Stimulated activated CD8-positive, alpha-beta memory T cell treated with anti-CD3 and anti-CD28 coated beads, Interleukin-15, amount 100 ng/mL, for 1 hour (primary cell): Measurements from ENCODE around the gene IGFBP4.
"Not testable (repeated sequence)": the region's sequence is repeated elsewhere in the genome, so short reads cannot be mapped to it uniquely, and the experiment has no call there.

Experiments used
- DNase-seq: peaks from one replicate; pipeline ENCODE4 v3.0.0-alpha.2; 2020; ENCODE audit warnings: low read depth

IGFBP4 gene

GRCh38 chr17:40443196-40443987 is at the start of gene IGFBP4:
Gene IGFBP4 (plus strand): TSS chr17:40443450. CDS start chr17:40443736, 286 bp downstream.
- peak; percentile 27 for DNase-seq

DNA sequence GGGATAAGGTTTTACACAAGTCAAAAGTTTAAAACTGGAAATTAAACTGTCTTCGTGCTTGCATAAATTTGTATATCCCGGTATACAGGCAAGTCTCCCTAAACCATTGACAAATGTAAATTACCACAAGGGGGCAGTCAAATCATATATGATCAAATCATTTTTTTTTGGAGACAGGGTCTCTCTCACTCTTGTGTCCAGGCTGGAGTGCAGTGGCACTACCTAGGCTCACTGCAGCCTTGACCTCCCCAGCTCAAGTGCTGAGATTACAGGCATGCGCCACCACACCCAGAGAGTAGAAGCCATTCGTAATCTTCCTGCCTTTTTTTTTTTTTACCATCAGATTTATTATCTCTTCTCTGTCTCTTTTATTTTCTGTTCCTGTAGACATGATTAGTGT is 44.1 kb upstream of the IGFBP4 start:
- no peak for DNase-seq

GRCh38 chr17:40402668-40403067 is 40.6 kb upstream of the IGFBP4 start:
- no peak for DNase-seq

DNA sequence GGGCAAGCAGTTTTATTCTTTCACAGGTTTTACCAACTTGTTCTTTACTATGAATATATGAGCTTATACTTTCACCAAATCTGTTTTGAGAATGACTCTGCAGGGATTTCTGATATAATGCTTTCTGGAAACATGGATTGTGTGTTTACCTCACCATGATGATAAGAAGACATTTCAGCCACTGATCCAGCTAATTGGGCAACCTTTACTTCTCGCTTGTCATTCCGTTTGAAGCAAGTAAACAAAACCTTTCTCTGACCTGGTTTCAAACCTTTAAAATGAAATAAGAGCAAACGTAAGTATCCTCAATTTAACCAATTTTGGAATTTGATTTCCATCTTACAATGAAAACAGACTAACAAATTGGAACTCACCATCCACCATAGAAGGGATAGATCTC is 39.2 kb upstream of the IGFBP4 start:
- DNase-seq = no peak

DNA sequence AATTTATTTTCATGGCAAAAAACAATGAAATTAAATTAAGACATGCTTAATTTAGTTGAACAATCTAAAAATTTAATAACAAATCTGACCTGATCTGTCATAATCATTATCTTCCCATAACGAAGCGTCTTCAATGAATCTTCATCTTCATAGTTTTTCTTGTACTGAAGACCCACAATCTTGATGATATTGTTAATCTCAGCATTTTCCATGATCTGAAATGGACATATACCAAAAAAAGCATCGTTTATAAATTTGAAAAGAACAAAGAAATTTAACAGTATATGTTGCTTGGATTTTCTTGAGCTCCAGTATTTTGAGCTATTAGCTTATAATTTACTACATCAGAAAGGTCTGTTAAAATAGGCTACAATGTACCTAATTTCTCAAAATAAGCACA is 35.8 kb upstream of the IGFBP4 start:
- no peak for DNase-seq

GRCh38 chr17:40409540-40409939 is 33.7 kb upstream of the IGFBP4 start:
- DNase-seq = not testable (repeated sequence)

DNA sequence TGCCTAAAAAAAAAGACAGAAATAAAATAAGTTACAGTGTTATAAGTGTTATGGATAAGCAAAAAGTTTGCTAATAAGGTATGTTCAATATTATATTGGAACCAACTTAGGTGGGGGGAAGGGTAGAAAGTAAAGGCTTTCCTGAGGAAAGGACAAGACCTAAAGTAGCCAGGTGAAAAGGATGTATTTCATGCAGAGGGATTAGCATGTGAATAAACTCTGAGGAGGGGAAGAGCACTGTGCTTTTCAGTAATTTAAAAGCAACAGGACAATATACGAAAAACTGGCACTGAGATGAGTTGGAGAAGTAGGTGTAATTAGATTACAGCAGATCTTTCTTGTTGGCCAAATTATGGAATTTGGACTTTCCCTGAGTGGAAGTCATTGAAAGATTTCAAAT is 33.2 kb upstream of the IGFBP4 start:
- no peak for DNase-seq

DNA sequence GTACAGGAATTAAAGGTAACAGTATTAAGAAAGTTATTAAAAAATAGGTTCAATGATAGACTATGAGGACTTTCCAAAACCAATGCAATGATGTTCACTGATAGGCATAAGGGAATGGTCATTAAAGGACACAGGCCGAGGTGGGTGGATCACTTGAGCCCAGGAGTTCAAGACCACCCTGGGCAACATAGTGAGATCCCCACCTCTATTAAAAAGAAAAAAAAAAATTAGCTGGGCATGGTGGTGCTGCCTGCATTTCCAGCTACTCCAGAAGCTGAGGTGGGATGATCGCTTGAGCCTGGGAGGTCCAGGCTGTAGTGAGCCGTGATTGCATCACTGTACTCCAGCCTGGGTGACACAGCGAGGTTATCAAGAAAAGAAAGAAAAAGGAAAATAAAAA is 31.4 kb upstream of the IGFBP4 start:
- DNase-seq = no peak

DNA sequence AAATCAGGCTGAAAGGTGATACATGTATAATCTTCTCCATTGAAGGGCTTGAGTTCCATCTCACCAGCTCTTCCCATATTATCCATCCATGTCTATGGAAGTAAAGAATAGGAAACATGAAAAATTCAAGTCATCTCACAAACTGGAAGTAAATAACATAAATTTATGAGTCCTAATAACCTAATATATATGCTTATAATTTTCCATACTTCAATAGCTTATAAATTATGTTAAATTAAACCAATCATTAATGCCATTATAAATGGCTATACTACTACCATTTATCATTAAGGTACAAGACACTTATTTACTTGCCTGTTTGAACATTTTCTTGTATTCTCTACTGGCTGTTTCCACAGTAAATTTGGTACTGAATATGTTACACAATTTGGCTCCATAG is 30.4 kb upstream of the IGFBP4 start:
- DNase-seq = no peak

- not testable (repeated sequence) for DNase-seq
Measured at GRCh38 chr17:40414312-40414711, 28.9 kb upstream of the IGFBP4 start.

- DNase-seq = no peak
Measured at GRCh38 chr17:40415390-40415789, 27.9 kb upstream of the IGFBP4 start.

- DNase-seq = no peak
Measured at GRCh38 chr17:40416671-40417070, 26.6 kb upstream of the IGFBP4 start.

DNA sequence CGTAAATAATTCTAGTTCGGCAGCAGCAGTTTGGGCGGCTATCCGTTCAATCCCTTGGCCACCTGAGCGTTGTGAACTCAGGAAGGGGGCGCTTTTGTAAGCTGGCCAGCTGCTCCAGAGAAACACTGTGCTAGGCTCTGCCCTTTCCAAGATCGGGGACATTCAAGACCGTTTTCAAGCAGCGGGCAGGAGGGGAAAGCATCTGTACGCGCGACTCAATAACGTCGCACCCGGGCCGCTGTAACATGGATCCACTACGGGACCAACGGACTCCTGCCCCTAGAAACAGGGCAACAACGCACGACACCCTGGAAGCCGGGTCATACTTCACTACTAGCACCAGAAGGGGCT is 26.0 kb upstream of the IGFBP4 start:
- no peak for DNase-seq

DNA sequence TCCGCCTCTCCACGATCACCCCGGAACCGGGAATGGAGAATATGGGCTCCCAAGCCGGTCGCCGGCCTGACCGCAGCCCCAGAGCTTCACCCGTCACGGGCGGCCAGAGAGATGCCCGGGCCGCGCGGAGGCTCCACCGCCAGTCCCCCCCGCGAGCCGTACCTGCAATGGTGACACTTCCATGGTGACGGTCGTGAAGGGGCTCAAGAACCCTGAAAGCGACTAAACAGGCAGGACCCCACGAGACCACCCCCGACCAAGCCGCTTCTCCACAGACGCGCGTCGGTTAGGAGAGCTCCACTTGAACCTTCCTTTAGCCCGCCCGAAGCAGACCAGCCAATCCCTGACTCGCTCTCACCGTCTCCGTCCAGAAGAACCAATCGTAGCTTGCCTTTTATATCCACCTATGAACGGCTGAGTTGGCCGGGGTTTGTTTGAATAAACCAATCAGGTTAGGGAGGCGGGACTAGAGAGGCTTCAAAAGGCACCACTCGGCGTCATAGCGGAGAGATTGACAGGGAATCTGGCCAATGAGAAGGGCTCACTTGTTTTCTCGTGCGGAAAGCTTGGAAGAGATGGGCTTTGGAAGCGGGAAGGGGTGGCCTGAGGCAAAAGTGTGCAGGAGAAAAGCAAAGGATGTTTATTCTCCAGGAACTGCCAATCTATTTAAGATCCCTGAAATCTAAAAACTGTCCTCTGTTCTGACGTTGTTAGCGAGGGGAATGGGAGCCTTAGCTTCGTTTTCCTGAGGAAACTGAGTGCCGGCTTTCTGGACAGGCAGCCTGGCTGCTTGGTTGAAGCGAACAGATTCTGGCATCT is 25.4 kb upstream of the IGFBP4 start, which contains the start of gene TOP2A:
TSS of gene TOP2A (minus strand) at position 288 of the 819 bp plus-strand sequence. CDS start at position 183, 105 bp downstream.
- DNase-seq = peak; percentile 90

- DNase-seq = no peak
Measured at GRCh38 chr17:40418428-40418706, 24.9 kb upstream of the IGFBP4 start.

DNA sequence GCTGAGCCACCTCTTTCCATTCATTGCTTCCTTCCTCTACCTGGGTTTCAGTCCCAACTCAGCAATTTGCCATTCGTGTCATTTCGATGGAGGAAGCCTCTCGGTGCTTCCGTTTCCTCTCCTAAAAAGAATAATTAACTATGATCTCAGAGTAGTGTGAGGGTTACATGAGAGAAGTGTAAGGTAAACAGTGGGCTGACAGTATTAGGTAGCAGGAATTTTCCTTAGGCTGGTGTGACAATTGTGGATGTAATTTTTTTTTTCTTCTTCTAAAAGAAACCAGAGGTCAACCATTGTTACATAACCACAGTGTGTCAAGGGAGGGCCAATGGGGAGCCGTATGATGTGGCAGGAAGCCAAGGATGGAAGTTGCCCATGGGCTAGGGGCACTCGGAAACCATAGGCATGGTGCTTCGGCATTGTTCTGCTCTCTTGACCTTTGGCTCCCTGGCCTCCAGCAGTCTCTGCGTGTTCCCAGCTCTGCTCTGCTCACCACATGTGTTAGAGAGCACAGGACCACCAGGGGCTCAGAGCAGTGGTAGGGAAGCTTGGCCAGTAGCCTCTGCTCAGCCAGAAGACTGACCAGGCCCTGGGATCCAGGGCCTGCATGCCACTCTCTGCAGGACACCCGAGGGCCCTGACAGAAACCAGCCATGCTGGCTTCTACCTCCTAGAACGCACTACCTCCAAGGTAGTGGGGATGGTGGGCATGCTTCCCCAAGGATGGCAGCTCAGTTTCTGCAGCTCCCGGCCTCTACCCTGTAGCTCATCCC is 23.5 kb upstream of the IGFBP4 start:
- no peak for DNase-seq

DNA sequence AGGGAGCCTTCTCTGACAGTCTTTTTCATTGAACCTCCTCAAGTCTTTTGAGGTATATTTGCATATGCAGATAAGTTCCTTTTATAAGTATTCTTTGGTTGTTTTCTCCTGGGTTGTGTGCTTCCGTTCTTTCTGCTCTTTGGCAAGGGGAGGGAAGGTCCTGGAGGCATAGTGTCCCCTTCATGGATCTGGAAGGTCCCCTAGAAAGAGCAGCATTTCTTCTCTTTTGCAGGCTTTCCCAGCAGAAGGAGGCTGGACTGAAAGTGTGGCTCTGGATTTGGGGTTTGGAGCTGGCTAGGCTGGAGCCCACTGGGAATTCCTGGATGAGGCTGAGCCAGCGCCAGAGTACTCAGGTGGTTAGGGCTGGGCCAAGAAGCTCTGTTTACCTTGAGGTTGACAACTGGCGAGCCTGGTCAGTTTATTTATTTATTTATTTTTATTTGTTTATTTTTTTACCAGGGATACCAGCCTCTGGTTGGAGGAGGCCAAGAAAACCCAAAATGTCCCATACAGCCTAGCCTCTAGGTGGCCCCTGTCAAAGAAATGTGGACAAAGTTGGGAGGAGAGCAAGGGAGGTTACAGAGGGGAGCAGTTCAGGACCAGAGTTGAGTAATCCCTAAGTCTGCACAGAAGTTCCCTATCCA is 20.1 kb upstream of the IGFBP4 start:
- DNase-seq = no peak

DNA sequence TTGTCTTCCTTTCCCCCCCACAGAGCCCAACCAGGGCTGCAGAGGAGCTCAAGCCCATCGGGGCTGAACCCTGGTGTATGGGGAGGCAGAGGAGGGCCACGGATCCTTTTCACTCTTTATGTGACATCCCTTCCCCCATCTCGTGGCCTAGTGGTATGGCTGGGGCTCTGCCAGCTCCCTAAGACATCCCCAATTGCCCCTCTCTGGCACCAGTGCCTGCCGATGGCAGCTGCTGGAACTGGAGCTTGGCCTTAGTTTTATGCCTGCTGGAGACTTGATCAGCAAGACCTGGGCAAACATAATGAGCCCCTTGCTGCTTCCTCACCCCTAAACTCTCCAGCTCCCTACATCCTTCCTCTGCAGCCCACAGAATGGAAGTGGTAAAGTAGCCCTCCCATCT is 17.5 kb upstream of the IGFBP4 start:
- no peak for DNase-seq

DNA sequence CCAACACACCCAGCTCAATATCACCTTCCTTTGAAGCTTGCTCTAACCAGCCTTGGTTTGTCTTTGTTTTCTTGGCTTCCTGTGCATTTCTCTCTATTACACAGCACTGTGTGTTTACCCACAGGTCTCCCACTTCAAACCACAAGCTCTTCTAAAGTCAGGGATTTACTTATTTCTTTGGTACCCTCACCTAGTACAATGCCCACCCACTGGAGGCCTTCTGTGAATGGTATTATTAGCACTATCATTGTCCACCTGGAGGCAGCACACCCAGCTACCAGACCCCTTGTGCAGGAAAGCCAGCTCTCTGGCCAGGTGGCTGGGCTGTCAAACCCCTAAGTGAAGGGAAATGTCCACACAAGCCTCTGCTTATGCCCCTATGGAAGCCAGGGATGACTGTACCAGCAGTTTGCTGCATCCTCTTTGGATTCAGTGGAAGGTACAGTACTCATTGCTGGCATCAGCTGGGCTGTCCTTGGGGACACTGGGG is 16.2 kb upstream of the IGFBP4 start:
- no peak for DNase-seq

DNA sequence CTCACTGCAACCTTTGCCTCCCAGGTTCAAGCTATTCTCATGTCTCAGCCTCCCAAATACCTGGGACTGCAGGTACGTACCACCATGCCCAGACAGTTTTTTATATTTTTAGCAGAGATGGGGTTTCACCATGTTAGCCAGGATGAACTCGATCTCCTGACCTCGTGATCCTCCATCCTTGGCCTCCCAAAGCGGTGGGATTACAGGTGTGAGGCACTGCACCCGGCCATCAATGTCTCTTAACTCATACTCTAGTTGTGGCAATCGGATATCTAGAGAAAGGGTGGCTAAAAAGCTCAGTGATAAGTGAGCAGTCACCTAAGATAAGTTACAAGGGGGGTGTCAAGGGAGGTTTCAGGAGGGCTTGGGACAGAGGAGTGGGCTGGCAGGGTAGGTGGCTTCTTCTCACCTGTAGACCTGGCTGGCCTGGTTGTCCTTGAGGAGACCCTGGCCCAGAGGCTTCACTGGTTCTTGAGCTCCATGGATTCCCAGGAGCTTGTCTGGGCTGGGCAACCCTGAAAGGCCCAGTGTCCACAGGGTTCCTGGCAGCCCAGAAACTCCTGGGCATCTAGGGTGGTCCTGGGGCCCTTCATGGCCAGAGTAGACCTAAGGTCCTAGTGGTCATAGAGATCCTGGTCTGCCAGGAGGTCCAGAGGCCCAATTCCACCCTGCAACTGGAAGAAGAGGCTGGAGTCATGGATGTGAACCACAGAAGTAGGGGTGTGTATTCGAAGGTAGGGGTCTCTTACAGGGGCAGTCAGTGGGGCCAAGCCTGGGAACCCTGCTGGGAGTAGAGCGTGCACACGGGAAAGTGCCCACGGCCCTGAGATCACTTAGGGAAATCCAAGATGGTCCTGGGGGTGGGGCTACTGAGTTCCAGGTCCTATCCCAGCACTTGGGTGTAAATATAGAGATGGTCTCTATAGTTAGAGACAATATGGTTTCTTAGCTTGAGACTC is 12.7 kb upstream of the IGFBP4 start:
- no peak for DNase-seq

- no peak for DNase-seq
Measured at GRCh38 chr17:40431231-40431602, 12.0 kb upstream of the IGFBP4 start.
